ENCODE data around the gene RAB7A.

Gene RAB7A

GRCh38 chr3:128794067-128794768, 68.2 kb downstream of the RAB7A start:
- DNase-seq, result no peak

DNA sequence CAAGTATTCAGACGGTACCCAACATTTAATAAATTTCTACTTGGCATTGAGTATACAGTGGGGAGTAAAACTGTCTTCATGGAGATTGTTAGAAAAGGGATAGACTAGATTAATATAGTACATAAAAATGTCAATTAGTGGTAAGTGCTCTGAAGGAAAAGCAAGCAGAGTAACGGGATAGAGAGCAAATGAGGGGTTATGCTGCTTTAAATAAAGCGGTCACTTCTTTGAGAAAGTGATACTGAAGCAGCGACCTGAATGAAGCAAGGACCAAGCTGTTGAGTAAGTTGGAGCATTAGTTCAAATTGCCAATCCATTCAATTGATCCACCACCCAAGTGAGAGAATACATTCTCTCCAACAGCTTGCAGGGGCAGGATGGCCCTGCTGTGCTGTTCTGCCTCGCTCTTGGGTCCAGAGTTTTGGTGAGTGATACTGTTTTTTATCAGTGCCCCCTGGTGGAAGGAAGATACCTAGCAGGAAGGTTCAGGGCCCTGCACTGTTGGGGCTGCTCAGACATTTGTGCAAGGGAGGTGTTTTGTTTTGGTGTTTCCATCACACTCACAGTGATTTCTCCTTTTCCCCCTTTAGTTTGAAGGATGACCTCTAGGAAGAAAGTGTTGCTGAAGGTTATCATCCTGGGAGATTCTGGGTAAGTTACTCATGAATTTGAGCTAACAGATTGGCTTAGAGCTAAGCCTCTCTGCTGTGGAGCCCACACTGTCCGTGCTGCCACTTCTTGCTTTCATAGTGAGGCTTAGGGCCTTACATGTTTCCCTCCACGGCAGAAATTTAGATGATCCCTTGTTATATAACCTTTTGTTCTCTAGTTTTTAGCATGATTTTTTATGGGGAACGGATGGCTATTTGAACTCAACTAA, 69.0 kb downstream of the RAB7A start:
- peak; percentile 10 to 12 for DNase-seq

DNA sequence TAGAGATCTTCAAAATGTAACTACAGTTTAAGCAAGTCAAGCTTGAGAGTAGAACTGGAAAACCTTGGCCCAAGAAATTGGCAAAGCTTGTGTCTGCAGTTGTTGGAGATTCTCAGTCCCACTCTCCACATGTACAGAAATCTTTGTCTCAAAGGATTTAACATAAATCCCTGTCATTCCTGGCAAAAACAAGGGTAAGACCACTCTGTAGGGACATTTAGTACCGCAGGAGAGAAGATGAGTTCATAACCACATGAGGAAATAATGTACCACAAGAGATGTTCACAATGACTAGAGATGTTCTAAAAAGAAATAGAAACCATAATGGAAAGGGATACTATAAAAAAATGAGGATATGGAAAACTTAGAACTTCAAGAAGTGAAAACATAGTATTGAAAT, 73.7 kb downstream of the RAB7A start:
- DNase-seq, result no peak

- DNase-seq, result no peak
Measured at GRCh38 chr3:128800241-128801187, 74.5 kb downstream of the RAB7A start.

DNA sequence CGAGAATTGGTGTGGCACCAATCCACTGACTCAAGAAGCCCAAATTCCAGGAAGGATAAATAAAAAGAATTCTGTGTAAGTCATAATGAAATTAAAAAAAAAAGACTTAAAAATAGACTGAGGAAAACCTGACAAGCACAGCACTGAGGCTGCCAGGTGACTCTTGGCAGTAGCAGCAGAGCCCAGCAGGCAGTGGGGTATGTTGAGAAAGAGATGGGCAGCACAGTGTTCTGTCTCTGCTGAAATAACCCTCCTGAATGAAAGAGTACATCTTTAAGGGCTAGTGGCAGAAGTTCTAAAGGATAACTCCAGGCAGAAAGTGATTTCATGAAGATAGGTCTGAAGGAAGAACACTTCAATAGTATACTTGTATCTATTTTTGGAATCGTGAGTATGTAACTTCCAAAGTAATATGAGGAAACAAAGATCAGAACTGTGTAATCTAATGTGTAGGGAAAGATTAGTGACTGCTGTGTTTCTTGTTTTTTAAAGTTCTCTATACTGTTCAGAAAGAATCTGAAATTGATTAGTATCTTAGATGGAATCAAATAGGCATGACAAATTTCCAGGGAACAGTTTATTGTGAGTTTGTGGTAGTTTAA, 75.9 kb downstream of the RAB7A start:
- no peak for DNase-seq

- DNase-seq, result no peak
Measured at GRCh38 chr3:128803307-128803706, 77.3 kb downstream of the RAB7A start.

- DNase-seq, result no peak
Measured at GRCh38 chr3:128804017-128804810, 78.2 kb downstream of the RAB7A start.

DNA sequence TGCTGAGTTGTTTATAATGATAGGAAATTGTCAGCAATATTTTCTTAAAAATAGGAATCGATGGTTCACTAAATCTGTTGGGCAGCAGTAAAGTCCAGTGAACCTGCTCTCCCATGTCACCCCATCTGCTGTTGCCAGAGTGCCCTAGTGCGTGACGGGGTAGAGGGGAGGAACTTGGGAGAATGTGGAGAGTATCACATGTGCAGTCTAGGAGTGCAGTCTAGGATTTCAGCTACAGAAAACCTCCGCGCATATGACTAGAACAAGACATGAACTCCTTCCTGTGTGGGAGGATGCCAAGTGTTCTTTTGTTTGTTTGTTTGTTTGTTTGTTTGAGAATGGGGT, 78.8 kb downstream of the RAB7A start:
- no peak for DNase-seq

- DNase-seq, result no peak
Measured at GRCh38 chr3:128805772-128806171, 79.8 kb downstream of the RAB7A start.

- no peak for DNase-seq
Measured at GRCh38 chr3:128806588-128806987, 80.6 kb downstream of the RAB7A start.

- no peak for DNase-seq
Measured at GRCh38 chr3:128807186-128807830, 81.3 kb downstream of the RAB7A start.

DNA sequence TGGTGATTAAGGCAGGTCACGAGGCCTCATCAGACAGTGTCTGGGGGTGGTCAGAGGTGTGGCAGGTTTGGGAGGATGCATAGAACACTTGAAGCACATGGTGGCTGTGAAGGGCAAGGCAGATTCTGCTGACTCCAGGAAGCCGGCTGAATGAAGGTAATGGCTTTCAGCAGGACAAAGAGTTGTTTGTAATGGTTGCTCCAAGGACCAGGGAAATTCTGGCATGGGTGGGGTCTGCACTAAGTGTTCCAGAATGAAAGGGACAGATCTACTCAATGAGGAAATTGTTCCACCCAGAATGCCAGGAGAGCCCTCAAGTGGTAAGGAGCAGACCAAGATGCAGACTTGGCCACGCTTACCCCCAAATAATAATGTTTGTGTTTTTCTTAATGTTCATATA, 82.7 kb downstream of the RAB7A start:
- DNase-seq, result no peak

DNA sequence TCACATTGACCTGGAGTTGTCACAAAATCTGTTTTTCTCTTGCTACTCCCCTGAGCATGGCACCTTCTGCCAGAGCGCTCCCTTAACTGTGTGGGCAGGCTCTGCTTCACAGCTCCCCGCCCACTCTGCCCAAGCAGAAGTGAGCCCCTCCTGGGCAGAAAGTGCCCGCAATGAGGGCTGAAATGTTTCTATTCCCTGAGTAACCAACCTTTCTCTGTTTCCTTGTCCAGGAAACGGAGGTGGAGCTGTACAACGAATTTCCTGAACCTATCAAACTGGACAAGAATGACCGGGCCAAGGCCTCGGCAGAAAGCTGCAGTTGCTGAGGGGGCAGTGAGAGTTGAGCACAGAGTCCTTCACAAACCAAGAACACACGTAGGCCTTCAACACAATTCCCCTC, 87.1 kb downstream of the RAB7A start:
- DNase-seq, result no peak

- no peak for DNase-seq
Measured at GRCh38 chr3:128814060-128814459, 88.1 kb downstream of the RAB7A start.

DNA sequence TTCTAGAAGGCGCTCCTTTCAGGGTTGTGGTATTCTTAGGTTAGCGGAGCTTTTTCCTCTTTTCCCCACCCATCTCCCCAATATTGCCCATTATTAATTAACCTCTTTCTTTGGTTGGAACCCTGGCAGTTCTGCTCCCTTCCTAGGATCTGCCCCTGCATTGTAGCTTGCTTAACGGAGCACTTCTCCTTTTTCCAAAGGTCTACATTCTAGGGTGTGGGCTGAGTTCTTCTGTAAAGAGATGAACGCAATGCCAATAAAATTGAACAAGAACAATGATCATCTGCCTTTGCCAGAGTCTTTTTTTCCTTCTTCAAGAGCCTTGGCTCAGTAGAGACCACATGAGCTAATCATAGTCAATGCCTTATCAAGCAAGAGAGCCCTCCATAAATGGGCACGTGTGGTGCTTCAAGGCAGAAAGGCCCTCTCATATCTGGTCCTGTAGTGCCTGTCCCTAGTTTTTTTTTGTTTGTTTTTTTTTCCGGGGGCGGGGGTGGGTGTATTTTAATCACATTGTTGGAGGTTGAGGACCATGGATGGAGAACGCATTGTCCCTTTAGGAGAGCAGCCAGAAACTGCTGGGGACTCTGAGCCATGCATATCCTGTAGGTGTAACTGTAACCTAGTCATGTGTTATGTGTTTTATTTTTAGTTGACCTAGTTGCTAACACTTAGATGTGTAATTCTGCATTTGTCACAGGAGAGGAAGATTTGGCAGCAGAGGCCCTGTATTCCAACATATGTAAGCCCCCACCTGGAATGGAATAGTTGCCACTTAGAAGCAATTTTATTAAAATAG, 88.7 kb downstream of the RAB7A start:
- DNase-seq, result no peak

- DNase-seq, result no peak
Measured at GRCh38 chr3:128815318-128816064, 89.5 kb downstream of the RAB7A start.

DNA sequence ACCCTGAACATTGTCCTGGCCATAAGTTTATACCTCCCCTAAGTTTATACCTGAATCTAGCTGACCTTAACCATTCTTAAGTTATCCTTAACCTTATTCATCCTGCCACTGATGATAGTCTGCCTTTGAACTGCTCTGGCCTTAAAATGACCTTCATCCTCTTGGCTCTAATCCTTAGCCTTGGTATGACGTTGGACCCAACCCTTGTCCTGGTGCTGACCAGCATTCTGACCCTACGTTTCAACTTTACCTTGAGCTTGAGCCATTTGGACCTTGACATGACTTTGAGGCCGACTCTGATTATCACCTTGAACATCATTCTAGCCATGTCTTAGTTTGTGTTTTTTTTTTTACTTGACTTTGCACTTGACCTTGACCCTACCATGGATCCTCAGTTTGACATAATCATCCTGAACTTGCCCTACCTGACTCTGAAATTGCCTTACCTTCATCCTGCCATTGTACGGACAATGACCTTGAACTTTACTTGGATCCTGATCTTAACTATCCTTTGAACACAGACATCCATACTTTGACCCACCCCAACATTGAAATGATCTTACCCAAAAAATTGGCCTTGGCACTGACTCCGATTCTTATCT, 92.3 kb downstream of the RAB7A start:
- DNase-seq, result no peak

- DNase-seq, result no peak
Measured at GRCh38 chr3:128820252-128820839, 94.4 kb downstream of the RAB7A start.

DNA sequence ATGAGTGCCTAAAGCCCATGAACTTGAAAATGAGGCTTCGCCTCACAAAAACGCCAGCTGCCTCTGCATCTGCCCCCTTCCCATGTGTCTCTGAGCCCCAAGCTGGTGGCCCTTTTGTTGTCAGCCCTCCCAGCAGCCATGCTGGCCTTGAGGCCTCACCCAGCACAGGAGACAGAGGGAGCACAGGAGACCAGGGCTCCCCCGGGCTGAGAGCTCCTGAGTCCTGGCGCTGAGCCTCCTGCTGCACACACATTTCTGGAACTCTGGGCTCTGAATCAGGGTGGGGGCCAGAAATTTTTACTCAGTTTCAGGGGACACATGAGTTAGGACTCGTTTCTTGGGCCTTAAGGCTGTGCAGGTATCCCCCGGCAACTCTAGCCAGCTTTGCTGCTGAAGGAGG, 97.0 kb downstream of the RAB7A start:
- no peak for DNase-seq

All from NCI-H187 (cell line).